Activated T-cell treated with anti-CD3 and anti-CD28 coated beads, Interleukin-2, amount 50 U/mL, for 48 hours (primary cell): Measurements from ENCODE around the gene TPSG1.

Experiments
- DNase-seq, 2 experiments: peaks; one replicate each; pipeline ENCODE4 v3.0.0-alpha.2; 2020

Gene TPSG1

DNA sequence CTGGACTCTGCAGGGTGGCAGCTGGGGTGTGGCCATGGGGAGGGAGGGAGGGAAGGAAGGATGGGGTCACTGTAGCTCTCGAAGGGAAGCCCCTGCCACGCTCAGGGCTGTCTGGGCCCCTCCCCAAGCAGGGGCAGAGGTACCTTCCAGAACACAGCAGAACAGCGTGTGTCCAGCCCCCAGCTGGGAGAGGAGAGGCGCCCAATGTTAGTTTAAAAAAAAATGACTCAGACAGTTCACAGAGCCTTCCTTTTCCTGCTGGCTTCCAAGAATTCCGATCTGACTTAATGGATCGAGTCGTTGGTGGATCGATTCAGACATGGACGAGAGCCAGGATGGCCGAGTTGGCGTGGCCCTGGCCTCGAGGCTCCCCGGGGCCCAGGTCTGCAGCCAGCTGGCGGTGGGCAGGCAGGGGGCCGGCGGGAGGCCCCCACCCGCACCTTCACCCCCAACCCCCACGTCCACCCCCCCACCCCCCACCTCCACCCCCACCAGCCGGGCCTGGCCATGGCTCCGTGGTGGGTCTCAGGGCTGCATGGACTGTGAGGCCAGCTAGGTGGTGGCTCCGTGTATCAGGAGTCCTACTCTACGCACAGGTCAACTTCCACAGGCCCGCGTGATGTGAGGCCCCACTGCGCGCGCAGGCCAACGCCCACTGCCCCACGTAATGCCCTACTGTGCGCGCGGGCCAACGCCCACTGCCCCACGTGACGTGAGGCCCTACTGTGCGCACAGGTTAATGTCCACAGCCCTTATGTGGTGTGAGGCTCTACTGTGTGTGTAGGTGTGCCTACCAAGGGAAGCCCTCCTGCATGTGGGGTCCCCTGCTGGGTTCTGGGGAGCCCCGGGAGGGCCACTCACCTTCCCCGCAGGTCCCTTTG is 50.4 kb downstream of the TPSG1 start:
- DNase-seq: no peak

DNA sequence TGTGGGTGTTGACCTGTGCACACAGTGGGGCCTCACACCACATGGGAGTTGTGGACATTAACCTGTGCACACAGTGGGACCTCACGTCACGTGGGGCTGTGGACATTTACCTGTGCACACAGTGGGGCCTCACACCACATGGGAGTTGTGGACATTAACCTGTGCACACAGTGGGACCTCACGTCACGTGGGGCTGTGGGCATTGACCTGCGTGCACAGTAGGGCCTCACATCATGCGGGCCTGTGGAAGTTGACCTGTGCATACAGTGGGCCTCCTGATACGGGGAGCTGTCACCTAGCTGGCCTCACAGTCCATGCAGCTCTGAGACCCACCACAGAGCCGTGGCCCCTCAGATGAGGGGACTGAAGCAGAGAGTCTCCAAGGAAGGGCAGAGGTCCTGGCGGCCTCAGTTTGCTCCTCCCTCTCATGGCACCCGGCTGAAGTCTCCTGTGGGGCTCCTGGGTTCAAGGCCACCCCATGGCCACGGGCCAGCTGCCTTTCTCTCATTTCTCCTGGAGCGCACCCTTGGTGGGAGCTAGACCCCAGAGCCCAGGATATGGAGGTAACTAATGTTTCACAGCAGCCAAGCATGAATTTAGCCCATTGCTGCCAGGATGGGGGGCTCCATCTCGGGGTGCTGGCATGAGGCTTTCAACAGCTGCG is 51.1 kb downstream of the TPSG1 start:
- no peak for DNase-seq

DNA sequence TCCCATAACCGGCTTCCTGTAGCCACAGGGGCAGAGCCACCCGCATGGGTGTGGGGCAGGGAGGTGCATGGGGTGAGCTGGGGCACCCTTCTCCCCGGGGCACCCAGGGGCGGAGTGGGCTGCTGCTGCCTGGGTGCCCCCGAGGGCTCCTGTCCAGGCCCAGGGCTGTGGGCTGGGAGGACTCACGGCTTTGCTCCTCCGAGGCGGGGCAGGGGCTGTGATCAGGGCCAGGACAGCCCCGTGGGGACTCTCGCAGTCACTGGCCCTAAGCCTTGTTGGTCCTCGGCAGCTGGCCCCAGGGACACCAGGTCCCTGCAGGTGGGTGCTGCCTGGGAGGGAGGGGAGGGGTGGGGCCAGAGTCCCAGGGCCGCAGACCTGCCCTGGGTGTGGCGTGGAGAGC is 52.4 kb downstream of the TPSG1 start:
- no peak for DNase-seq

DNA sequence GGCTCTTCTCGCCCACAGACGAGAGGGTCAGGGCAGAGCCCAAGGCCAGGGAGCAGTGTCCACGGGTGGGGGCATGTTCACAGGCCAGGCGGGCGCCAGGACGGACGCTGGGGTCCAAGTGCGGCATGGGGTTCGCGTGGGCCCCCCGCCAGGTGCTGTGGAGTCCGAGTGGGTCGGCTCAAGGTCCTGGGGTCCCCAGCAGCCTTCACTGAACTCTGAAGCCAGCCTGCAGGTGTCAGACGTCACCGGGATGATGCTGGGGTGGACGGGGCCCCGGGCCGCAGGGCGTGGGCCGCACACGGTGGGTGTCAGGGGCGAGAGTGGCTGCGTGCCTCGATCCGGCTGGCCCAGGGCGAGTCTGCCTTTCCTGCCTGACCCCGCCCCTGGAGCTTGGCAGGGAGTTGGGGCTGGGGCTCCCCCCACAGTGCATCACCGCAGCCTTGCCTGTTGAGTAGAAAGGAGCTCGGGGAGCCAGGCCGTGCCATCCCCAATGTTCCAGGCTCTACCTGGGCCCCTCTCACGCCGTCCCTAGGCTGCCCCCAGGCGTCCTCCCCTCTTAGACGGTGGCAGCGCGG is 53.1 kb downstream of the TPSG1 start:
- no peak for DNase-seq
